HG02884 (cell line): ENCODE measurements around the gene PCDHAC2.

ENCODE experiments used
- ATAC-seq: cut with Tn5 transposase; IDR thresholded peaks from one replicate; pipeline ENCODE4 v1.9.1; 2021; ENCODE audit warnings: mild to moderate bottlenecking, moderate library complexity; ENCODE audit not compliant: unreplicated experiment

The PCDHAC2 gene, protein sequence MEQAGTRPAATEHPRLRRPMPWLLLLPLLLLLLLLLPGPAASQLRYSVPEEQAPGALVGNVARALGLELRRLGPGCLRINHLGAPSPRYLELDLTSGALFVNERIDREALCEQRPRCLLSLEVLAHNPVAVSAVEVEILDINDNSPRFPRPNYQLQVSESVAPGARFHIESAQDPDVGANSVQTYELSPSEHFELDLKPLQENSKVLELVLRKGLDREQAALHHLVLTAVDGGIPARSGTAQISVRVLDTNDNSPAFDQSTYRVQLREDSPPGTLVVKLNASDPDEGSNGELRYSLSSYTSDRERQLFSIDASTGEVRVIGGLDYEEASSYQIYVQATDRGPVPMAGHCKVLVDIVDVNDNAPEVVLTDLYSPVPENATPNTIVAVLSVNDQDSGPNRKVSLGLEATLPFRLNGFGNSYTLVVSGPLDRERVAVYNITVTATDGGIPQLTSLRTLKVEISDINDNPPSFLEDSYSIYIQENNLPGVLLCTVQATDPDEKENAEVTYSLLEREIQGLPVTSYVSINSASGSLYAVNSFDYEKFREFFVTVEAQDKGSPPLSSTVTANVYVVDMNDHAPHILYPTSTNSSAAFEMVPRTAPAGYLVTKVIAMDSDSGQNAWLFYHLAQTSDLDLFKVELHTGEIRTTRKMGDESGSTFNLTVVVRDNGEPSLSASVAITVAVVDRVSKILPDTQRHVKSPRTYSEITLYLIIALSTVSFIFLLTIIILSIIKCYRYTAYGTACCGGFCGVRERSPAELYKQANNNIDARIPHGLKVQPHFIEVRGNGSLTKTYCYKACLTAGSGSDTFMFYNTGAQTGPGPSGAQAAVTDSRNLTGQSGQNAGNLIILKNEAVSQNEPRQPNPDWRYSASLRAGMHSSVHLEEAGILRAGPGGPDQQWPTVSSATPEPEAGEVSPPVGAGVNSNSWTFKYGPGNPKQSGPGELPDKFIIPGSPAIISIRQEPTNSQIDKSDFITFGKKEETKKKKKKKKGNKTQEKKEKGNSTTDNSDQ

DNA sequence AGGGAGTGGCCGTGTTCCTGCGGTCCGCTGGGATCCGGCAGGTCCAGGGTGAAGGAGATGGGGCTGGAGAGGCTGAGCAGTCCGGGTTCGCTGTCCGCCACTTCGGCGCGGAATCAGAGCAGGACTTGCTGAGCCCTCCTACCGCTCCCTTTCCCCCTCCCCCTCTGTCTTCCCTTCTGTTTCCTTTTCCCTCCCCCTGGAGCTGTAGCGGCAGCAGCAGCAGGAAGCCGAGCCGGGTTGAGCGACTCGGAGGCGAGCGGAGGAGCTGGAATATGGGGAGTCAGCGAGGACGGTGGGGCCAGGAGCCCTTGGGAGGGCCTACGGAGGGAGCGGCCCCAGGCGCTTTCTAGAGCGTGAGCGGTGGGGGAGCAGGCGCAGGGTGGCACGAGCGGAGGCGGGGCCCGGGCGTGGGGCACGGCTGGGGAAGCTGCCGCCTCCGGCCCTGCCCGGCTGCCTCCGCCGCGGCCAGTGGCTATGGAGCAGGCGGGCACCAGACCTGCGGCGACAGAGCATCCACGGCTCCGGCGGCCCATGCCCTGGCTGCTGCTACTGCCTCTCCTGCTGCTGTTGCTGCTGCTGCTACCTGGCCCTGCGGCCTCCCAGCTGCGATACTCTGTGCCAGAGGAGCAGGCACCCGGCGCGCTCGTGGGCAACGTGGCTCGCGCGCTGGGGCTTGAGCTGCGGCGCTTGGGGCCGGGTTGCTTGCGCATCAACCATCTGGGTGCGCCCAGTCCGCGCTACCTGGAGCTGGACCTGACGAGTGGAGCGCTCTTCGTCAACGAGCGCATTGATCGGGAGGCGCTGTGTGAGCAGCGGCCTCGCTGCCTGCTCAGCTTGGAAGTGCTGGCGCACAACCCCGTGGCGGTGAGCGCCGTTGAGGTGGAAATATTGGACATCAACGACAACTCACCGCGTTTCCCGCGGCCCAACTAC is at the start of gene PCDHAC2:
Gene PCDHAC2, plus strand, starts transcription at position 184 of the 933 bp plus-strand sequence. Its CDS starts 291 bp downstream, at position 475.
- no peak for ATAC-seq

DNA sequence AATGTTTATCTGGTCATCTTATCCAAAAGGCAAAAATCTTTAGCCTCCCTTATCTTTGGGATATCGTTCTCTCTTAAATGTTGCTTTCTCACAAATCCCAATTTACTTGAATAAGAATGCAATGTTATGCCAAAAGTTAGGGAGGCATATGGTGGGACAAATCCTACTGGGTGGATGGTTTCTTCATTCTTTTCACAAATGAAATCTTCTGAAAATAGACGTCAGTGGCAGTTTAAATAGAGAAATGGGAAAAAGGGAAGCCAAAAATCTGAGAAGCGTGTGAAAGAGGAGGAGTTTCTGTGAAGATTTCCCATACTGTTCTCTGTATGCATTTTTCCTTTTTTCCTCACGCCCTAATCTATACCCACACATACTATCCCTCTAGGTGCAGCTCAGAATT is 42.7 kb upstream of the PCDHAC2 start:
- no peak for ATAC-seq

GRCh38 chr5:140925806-140926442 is 40.4 kb upstream of the PCDHAC2 start, which contains the start of gene PCDHAC1:
TSS of gene PCDHAC1 (plus strand) at chr5:140926299. CDS start at chr5:140926893, 594 bp downstream.
- no peak for ATAC-seq

DNA sequence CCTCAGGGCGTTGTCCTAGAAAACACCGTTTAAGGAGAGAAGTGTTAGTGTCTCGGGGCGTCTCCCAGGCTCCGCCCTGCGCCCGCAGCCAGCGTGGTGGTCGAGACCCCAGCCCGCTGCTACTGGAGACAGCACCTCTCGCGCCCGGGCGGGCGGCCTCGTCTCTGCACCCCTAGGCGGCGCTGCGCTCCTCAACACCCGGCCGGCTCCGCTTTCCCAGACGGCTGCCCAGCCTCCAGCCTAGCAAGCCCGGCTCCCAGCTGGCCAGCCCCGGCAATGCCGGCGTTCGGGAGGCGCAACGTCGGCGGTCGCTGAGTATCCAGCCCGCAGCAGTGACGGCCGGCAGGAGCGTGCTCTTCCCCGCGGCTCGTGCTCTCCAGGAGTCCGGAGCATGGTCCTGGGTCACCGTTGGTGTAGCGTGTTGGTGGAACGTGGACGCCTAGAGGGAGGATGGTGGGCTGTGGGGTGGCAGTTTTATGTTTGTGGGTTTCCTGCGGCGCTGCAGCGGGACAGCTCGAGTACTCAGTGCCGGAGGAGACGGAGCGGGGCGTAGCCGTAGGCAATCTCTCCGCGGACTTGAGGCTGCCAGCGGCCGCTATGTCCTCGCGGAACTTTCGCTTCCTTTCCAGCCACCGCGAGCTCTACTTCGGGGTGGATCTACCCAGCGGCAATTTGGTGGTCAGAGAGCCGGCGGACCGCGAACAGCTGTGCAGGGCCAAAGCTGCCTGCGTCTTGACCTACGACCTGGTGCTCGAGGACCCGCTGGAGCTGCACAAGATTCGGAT is 39.6 kb upstream of the PCDHAC2 start:
- no peak for ATAC-seq

DNA sequence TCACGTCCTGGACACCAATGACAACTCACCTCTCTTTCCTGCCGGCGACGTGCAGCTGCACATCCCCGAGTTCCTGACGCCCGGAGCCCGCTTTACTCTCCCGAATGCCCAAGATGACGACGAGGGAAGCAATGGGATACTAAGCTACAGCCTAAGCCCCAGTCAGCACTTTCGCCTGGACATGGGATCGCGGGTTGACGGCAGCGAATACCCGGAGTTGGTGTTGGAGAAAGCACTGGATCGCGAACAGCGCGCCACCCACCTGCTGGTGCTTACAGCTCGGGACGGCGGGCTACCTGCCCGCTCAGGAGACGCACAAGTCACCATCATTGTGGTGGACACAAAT is 39.1 kb upstream of the PCDHAC2 start:
- ATAC-seq = no peak

- ATAC-seq = no peak
Measured at GRCh38 chr5:140934964-140935606, 31.2 kb upstream of the PCDHAC2 start.

DNA sequence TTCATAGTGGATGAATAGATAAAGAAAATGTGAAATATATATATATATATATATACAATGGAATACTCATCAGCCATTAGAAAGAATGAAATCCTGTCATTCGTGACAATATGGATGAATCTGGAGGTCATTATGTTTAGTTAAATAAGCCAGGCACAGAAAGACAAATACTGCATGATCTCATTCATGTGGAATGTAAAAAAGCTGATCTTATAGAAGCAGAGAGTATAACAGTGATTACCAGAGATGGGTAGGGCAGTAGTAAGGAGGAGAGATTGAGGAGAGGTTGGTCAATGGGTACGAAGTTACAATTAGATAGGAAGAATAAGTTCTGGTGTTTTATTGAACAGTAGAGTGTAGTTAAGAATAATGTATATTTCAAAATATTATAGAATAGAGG is 19.7 kb upstream of the PCDHAC2 start:
- ATAC-seq = no peak

DNA sequence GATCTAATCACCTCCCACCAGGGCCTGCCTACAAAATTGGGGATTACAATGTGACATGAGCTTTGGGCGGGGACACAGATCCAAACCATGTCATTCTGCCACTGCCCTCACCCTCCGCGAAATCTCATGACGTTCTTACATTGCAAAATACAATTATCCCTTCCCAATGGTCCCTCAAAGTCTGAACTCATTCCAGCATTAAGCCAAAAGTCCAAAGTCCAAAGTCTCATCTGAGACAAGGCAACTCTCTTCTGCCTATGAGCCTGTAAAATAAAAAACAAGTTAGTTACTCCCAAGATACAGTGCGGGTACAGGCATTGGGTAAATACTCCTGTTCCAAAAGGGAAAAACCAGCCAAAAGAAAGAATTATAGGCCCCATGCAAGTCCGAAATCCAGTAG is 14.6 kb upstream of the PCDHAC2 start:
- ATAC-seq = no peak

DNA sequence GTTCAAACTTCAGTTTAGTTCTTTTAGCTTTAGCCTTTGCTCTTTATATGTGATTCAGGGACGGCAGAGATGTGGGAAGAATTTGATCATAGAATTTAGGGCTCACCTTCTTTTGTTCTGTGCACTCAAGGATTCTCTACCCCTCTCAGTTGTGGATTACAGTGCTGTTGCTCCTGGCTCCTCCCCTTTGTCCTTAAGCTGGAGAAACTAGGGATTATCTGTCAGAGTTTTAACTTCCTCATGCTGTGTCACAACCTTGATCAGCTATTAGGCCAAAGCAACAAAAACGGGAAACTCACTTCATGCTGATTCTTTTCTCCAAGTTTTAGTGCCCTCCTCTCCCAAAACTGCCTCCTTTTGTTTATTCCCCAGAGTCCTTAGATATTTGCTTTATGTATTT is 13.0 kb upstream of the PCDHAC2 start:
- no peak for ATAC-seq

- ATAC-seq = no peak
Measured at GRCh38 chr5:140962190-140962589, 4.1 kb upstream of the PCDHAC2 start.

- ATAC-seq = no peak
Measured at GRCh38 chr5:140964356-140964755, 1.9 kb upstream of the PCDHAC2 start.

- no peak for ATAC-seq
Measured at GRCh38 chr5:140965905-140966292, 377 bp upstream of the PCDHAC2 start.

GRCh38 chr5:140967226-140967893 is 1.1 kb downstream of the PCDHAC2 start:
- no peak for ATAC-seq

DNA sequence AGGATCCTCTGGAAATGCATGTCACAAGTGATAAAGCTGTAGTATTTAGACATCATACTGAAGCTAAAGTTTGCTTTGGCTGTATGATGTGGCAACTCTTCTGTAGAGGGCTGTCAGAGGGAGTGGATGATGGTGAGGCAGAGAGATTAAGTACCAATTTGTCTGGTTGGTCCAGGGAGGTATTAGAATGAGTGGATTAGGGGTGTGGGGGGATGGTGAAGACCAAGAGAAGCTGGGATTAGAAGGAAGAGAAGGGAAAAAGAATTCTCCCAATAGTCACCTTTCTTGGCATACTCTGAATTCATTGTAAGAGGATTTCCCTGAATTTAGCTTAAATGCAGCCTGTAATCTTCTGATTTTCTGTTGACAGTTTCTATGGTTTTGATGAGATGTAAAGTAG is 3.6 kb downstream of the PCDHAC2 start:
- ATAC-seq = no peak

GRCh38 chr5:140973550-140973949 is 7.3 kb downstream of the PCDHAC2 start:
- no peak for ATAC-seq

DNA sequence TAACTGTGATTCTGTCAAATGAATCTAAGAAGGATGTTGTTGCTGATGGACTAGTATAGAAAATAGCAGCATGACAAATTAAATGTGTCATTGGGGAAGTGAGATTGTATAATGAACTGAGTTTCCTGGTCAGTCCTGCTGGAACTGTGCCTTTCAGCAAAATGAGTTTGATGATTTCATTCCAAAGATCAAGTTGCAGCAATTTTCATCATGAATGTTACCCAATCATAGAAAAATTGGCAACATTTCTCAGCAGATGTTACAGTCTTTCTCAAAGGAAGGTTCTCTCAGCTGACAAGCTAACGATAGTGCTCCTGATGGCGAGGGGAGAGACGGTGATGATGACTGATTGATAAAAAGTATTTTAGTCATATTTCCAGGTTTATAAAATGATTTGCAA is 10.7 kb downstream of the PCDHAC2 start:
- no peak for ATAC-seq

GRCh38 chr5:140978260-140978659 is 12.0 kb downstream of the PCDHAC2 start:
- ATAC-seq = no peak

GRCh38 chr5:140978983-140979382 is 12.7 kb downstream of the PCDHAC2 start:
- ATAC-seq = no peak
